Activated CD4-positive, alpha-beta T cell treated with anti-CD3 and anti-CD28 coated beads, Interleukin-2, amount 50 U/mL, for 48 hours (primary cell): ENCODE data around the gene TCERG1L.

Source experiments
- DNase-seq, 2 experiments: peaks; one replicate each; pipeline ENCODE4 v3.0.0-alpha.2; 2020

Gene TCERG1L

DNA sequence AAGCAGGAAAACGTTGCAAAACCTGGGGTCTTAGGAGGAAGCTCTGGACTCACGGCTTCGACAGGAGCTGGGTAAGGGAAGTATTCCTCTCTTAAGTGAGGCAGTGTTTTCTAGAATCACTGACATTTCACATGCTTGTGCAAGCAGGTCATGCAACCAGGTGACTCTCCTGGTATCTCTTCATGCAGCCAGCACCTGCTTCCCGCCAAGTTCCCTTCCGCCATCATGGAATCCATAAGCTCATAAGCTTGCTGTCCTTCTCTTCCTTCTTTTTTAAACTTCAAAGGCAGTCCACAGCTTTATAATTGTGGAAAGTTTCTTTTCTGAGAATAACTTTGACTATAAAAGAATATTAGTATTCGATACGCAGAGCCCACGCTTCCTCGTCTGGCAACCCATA is 256.1 kb downstream of the TCERG1L start:
- no peak for DNase-seq

DNA sequence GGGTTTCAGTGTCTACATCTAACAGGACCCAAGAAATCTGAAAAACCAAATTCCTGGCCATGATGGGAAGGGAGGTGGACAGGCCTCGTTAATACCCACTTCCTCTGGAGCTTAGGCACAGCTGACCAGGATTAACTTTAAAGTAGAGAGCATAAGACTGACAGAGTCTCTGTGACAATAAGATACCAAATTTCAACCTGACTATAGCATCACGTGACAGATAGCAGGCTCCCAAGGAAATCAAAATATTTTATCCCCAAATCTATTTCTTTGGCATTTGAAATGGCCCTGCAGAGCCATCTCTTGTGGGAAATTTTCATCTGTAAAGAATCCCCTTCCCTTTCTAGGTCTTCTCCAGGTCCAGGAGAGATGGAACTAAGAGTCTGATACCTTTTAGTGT is 258.3 kb downstream of the TCERG1L start:
- DNase-seq: no peak

DNA sequence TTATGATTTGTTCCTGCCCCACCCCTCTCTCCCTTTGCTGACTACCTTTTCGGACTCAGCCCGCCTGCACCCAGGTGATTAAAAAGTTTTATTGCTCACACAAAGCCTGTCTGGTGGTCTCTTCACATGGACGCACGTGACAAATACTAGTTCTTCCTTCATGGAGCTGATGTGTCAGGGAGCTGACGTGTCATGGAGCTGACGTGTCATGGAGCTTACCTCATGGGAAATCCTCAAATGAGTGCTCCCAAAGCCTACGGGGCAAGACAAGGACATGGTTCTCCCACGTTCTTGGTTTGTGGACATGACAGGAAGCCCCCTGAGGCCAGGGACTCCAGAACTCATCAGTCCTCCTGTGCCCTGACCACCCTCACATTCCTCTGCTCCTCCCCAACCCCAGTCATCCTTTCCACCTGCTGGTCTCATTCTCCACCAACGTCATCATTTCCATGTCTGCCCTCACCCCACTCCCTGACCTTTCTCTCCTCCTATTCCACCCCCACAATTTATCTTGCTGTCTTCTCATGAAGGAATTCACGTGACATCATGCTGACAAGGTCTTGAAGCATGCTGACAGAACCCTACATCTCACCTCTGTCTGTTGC is 261.3 kb downstream of the TCERG1L start:
- no peak for DNase-seq

DNA sequence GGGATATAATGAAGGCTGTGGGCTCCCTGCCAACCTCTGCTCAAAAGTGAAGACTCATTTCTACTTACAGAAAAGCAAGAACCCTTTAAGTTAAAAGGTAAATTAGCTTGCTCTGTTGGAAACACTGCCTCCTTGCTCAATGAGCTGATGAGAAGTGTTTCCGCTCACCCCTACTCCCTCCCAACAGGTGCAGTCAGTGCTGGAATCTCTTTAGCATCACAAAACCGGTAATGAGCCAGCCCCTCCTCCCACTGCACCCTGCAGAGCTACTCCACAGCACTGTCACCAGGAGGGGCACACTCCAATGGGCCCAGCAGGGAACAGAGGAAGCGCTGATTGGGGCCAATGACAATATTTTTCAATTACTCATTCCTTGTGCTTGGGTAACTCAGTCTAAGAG is 262.5 kb downstream of the TCERG1L start:
- DNase-seq: no peak

DNA sequence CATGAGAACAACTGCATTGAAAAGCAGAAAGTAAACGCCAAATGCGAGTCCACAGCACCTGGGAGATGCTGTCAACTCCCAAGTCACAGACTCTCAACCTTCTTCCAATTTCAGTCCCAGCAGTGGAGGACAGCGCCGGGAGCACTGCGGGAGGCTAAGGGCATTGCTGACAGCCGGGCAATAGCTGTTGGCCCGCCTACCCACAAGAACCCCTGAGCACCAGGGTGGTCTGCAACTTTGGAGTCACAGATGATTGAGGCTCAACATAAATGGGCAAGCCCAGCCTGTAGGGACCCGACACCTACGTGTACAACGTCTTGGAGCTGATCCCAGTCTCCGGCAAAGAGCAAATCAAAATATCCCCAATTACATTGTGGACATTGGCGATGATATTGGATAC is 262.9 kb downstream of the TCERG1L start:
- DNase-seq: no peak

DNA sequence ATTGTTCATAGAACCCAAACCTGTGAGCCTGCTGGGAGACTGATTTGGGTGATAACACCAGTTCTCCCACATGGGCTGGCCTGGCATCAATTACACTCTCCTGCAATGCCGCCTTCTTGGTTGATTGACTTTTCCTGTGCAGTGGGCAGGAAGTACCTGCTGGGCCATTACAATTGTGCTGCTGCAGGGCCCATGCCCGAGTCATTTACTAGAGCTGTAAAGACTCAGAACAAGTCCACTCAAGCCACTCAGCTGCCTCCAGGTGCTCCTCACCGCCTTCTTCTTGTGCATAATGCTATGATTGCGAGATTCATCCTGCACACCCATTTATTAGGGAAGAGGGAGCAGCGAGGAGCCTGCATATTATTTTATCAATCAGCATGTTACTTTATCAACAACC is 264.0 kb downstream of the TCERG1L start:
- DNase-seq: no peak

DNA sequence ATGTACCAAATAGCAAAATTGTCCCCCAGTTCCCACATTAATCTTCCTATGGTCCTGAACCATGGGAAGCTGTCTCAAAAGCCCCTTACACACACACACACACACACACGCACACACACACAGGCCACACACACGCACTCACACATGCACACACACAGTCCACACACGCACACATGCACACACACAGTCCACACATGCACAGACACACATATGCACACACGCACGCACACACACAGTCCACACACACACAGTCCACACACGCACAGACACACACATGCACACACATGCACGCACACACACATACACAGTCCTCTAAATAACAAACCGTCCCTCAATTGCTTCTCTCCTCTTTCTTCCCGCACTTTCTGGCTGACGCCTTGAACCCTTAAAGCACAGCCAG is 265.3 kb downstream of the TCERG1L start:
- DNase-seq: no peak

DNA sequence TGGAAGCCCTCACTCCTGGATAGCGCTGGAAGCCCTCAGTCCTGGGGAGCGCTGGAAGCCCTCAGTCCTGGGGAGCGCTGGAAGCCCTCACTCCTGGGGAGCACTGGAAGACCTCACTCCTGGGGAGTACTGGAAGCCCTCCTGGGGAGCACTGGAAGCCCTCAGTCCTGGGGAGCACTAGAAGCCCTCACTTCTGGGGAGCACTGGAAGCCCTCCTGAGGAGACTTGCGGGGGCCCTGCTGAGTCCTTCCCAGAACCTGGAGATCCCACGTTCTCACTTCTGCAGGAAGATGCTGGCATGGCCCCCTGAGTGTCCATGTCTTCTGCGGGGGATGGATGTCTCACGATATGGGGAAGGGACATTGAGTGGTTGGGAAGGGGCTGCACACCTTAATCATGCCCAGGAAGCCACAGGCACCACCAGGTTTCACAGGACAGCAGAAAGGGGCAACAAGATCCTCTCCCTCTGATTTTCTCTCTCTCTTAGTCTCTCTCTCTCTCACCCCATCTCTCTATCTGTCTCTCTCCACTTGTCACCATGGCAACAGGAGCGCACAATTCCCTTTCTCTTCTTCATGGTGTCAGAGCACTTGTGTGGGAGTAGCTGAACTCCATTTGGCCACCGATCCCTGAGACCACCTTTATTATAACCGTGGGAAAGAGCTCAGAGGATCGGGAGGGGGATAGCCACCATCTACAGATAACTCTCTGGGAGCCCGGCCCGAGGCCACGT is 267.0 kb downstream of the TCERG1L start:
- DNase-seq: no peak

DNA sequence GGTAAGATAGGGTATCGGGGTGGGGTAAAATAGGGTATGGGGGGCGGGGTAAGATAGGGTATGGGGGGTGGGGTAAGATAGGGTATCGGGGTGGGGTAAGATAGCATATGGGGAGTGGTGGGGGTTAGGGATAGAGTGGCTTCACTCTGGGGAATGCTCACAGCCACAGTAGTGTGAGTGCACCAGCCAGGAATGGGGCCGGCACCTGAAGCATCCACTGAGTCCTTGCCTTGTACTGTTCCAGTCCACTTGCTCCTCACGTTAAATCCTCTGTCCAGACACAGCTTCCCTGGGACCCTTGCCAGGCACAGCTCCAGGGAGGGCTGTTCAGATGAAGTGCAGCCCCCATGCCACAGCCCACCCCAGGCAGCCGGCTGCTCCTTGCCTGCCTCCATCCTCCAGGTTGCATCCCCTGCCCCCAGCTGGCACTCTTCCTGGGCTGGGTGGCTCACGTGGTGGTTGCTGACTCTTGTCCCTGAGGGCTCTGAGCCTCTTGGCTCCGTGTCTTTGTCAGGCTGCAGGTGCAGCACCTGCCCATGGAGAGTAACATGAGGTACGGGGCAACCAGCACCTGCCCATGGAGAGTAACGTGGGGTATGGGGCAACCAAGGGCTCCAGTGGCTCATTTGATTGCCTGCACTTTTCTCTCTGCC is 268.4 kb downstream of the TCERG1L start:
- DNase-seq: no peak
